Right forelimb (tissue), 1 donor: Measurements from ENCODE around the gene CADPS2.

Source experiments
- DNase-seq: peaks from one replicate; pipeline ENCODE4 v3.0.0-alpha.2; 2018

The CADPS2 gene

DNA sequence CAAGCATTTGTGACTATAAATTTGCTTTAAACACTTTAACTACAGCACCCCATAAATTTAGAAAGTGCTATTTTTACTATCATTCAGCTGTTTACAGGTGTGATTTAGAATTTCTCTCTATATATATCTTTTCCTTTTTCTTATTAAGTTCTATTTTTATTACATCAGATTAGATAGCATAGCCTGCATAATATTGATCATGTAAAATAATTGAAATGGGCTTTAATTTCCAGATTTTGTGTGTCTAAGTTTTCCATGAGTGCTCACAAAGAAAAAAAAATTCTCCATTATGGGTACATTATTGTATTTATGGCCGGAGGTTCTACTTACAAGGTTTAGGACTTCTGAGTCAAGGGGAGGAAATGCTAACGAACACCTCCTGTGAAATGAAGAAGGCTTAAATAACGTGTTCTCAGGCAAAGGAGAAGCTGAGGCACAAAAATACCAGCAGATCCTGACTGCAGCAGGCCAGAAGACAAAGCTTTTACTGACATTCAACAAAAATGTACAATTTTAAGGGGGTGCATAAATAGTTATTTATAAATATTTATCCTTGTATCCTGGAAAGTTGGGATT is 301.5 kb downstream of the CADPS2 start:
- DNase-seq = no peak

GRCh38 chr7:122578350-122578749 is 307.9 kb downstream of the CADPS2 start:
- DNase-seq = no peak

GRCh38 chr7:122577449-122578003 is 308.7 kb downstream of the CADPS2 start:
- DNase-seq = no peak

DNA sequence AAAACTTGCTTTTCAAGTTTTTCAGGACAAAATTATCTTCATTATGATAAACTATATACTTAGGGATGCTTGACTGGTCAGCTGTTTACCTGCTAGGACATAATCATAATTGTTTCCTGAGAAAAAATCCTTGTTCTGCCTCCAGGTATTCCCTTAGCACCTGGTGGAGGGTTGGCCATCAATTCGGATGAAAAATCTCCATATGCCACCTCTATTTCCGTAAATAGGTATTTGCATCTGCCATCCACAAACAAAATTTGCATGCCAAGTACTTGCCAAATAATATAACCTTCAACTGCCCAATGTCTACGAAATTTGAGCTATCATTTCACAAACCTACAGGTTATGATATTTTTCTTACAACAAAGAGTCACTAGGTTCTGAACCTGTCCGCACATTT is 313.6 kb downstream of the CADPS2 start:
- DNase-seq = no peak

DNA sequence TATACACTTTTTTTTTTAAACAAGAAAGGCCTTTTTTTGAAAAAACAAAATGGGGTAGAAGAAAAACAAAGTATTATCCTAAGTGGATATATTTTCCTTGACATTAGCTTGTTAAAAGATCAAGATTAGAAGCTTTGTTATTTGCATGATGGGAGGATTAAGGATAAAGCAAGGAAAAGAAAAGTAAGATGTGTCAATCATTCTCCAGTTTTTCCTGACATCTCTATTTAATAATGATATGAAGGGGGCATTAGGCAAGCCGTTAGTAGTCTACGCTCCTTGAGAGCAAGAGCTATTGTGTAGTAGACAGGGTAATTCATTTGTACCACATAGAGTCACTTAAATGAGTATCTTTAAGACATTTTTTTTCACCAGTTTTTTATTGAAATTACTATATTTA is 324.9 kb downstream of the CADPS2 start:
- DNase-seq = no peak

DNA sequence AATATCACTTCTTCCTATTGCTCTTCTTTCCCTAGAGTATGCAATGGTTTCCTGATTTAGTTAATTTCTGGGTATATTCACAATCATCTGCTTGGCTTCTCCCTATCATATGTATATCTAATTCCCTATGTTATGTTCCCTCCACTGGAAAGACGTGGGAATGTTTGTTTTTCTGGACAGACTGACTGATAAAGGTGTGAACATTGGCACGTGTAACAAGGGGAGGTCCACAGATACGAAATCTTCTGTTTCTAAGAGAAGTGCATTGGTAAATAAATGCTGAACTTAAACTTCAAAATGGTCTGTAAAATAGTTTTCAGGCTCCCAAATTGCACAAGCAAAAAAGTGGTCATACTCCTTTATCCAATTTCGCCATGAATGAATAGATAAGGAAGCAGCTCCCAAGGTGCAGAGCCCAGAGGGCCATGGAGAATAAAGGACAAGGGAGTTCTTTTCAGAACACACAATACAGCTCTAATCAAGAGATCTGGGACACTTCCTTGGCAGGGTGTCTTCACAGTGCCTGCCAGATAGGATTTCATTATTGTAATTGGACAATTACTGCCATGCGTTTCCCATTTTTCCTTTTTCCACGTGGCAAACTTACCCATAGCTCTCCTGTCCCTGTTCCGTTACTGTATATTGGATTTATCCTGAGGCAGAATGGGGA is 329.3 kb downstream of the CADPS2 start:
- DNase-seq = no peak

DNA sequence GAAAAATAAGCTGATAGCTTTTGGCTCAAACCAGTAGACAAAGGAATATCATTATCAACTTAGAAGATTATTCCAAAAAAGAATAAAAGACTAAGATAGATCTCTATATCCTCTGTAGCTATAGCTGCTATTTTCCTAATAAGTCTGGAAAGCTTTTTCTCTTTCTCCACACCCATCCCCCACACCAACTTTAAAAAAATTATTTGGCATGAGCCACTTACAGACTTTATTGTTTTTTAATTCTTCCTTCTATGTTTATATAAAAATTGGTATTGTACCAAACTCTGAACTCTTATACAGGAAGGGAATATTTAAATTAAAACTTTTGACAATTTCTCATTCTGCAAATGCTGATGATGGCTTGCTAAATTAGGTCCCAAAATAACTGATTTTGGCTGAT is 330.0 kb downstream of the CADPS2 start:
- no peak for DNase-seq

DNA sequence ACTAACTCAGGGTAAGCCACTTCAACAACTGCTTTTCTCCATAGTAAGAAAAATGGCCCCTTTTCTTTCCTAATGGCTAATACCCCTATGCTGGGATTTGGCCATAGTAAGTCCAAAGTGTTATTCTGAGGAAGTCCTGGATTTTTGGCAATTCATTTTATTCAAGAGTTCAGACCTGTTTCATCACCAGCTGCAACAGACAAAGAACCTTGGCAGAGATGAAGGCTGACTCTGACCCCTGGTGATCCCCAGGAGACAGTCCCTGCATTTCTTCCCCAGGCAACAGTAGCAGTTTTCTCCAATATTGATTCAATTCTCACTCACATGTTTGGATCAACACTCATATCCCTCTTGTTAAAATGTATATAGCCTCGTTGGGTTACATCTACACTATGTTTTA is 332.5 kb downstream of the CADPS2 start:
- no peak for DNase-seq

- DNase-seq = no peak
These were observed 333.5 kb downstream of the CADPS2 start for GRCh38 chr7:122552769-122553168.

- no peak for DNase-seq
These were observed 335.7 kb downstream of the CADPS2 start for GRCh38 chr7:122550545-122550944.

DNA sequence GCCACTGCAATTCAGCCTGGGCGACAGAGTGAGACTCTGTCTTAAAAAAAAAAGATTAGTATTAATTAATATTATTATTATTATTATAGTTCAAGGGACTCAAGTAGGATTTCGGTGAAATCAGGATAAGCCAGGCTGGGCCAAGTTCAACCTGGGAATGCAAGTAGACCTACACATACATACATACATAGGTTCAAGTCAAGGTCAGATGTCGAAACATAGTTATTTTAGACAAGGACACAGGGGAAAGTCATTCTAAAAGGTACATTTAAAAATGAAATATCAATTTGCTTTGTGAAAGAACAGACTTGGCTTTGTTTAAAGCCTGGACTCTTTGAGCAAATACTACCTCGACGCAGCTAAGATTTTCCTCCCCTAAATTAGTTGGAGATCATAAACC is 336.7 kb downstream of the CADPS2 start:
- DNase-seq = no peak

- DNase-seq = no peak
These were observed 339.8 kb downstream of the CADPS2 start for GRCh38 chr7:122546496-122546895.

GRCh38 chr7:122544463-122544862 is 341.8 kb downstream of the CADPS2 start:
- DNase-seq = no peak

DNA sequence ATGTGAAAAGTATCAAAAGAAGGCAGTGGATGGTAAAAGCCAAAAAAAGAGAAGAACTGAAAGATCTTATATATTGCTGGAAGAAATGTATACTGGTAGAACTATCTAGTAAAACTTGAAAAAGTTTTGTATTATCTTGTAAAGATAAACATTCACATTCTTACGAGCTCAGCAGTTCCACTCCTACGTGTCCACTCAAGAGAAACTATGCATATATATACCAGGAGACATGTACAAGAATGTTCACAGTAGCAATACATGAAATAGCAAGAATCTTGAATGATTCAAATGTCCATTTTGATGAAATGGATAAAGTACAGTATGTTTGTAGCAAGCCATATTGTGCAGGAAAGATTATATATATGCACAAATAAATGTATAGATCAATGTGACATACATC is 342.4 kb downstream of the CADPS2 start:
- no peak for DNase-seq

- DNase-seq = no peak
These were observed 343.1 kb downstream of the CADPS2 start for GRCh38 chr7:122543166-122543565.

DNA sequence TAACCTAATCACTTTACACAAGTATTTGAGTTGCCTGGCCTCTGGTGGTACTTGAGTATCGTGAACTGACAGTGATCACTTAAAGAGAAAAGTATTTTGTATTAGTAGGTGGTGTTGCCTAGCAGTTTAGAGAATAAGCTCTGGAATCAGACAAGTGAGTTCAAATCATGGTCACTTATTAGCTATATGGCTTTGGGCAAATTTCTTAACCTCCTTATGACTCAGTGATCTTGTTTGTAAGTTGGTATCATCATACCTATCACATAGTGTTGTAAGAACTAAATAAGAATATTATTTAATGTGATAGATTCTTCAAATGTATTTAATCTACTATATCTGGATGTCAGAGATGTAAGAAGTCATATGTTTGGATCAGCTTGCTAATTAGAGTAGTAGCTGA is 351.2 kb downstream of the CADPS2 start:
- DNase-seq = no peak

GRCh38 chr7:122532406-122533269 is 353.6 kb downstream of the CADPS2 start:
- no peak for DNase-seq

- DNase-seq = no peak
These were observed 357.3 kb downstream of the CADPS2 start for GRCh38 chr7:122528879-122529481.

GRCh38 chr7:122525355-122525754 is 360.9 kb downstream of the CADPS2 start:
- DNase-seq = no peak

DNA sequence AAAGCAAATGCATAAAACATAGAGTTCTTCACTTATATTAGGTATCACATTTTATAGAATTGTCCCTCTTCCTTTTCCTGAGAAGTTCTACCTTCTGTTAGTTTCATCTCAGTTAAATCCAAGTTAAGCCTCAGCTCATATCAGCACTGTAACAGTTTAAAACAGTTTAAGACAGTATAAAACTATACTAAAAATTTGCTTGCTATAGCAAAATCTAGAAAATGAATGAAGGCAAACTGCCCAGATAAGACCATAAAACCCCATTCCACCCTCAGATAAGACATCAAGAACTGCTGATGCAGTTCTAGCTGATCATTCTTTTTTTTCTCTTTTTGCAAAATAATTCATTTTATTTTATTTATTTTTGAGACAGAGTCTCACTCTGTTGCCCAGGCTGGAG is 364.5 kb downstream of the CADPS2 start:
- DNase-seq = no peak

DNA sequence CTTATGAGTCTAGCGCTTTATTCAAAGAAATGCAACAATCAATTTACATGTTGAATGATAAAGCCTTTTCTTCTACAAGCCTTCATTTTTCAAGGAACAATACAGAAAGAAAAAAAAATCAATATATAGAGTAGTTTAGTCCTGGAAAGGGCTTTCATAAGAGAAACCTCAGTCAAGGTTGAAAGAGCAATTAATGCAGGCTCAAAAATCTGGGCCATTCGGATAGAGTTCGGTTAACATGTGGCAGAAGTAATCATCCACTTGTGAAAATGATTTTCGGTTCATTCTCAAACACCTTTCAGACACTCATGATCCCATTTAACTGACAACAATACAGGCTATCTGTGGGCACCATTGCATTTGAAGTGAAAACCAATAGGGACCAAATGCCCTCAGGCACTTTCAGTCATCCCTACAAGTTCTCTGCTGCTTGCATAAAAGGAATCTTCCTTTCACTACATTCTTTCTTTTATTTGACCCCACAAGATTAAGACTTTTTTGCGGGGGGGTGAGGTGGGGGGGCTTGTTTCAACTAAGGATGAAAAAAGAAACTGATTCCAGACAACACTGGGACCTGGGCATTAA is 365.2 kb downstream of the CADPS2 start:
- no peak for DNase-seq

DNA sequence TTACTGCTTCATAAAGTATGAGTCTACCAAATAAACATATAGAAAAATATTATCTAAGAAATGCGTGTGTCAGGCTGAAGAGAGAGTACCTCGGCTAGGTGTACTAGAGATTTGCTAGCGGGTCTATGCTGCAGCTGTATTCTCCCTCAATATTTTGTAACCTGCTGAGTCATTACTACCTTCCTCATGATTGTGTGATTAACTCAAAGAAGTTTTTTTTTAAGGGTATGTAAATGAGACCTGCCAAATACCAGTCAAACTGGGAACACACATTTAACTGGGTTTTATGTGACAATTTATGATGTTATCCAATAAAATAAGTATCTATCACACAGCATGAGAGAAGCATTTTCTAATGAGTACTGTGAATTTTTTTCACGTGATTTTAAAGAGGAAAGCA is 367.8 kb downstream of the CADPS2 start:
- DNase-seq = no peak

- DNase-seq = no peak
These were observed 368.7 kb downstream of the CADPS2 start for GRCh38 chr7:122517576-122517975.
